Spinal cord (tissue), 10 donors: ENCODE measurements around the gene DNAJC4. TPM values are rescaled to one million over a fixed set of nuclear protein-coding genes. Genes with fewer than 3 reads are reported as not detected.

Experiments
- DNase-seq, 6 donors: peaks; one replicate each; pipeline versions ENCODE4 v3.0.0 to v3.0.0-alpha.2; 2013 to 2015; ENCODE audit warnings: low spot score in 6 of 6, low read depth in 4 of 6
- H3K27ac ChIP-seq: one replicate; pipeline ENCODE4 v1.5.1; 2013; ENCODE audit warnings: low read depth, low read length, control low read depth
- H3K27me3 ChIP-seq: one replicate; pipeline ENCODE4 v1.6.1; 2013; ENCODE audit warnings: low read length; ENCODE audit not compliant: control insufficient read depth, insufficient read depth
- H3K36me3 ChIP-seq: one replicate; pipeline ENCODE4 v1.6.1; 2013; ENCODE audit warnings: low read length; ENCODE audit not compliant: control insufficient read depth, insufficient read depth
- H3K4me1 ChIP-seq: one replicate; pipeline ENCODE4 v1.6.1; 2013; ENCODE audit warnings: low read length; ENCODE audit not compliant: control insufficient read depth, insufficient read depth
- H3K4me3 ChIP-seq: one replicate; pipeline ENCODE4 v1.5.1; 2013; ENCODE audit warnings: low read depth, low read length, control low read depth
- H3K9me3 ChIP-seq: one replicate; pipeline ENCODE4 v1.6.1; 2013; ENCODE audit warnings: low read length; ENCODE audit not compliant: control insufficient read depth, insufficient read depth
- WGBS: methylation state at CpG from one replicate; pipeline ENCODE4 v1.1.5; 2013; ENCODE audit warnings: missing lambda C conversion rate; ENCODE audit not compliant: insufficient coverage; 5-methylcytosine and 5-hydroxymethylcytosine counted together
- polyA plus RNA-seq, 2 donors: library from polyadenylated mRNA; unstranded; fragments of 120-200 nt; gene quantifications; one replicate each; pipeline ENCODE4 v1.2.1, GENCODE V29; 2013; ENCODE audit not compliant: insufficient read length in 2 of 2
- total RNA-seq, 2 donors: library from RNA; depleted of rRNA in 1 of 2; stranded (reverse); fragments of 120-200 nt in 1 of 2; fragments of >200 nt in 1 of 2; gene quantifications; one replicate each; pipeline versions ENCODE4 v1.2.3 to v1.2.4, GENCODE V29; 2013 to 2014
- donor health status: healthy.

The DNAJC4 gene
- total and polyA plus RNA-seq, 4 donors = 14.7 to 77.4 (median 44.9) TPM

GRCh38 chr11:64235437-64236161 is 5.3 kb downstream of the DNAJC4 start:
- H3K36me3 ChIP-seq = peaks cover 41% of the 10 kb centered on the region
- 90% methylated on average over 10 of the region's 12 CpGs for WGBS
- peaks cover 52% of the 10 kb centered on the region for H3K4me1 ChIP-seq
- no peaks in the 10 kb centered on the region for H3K27me3 ChIP-seq
- H3K9me3 ChIP-seq = no peaks in the 10 kb centered on the region
- no peak for DNase-seq
- peak overlapping the region; percentile 48 for H3K4me3 ChIP-seq
- H3K27ac ChIP-seq = no peak overlapping the region

GRCh38 chr11:64237484-64237951 is 7.2 kb downstream of the DNAJC4 start:
- 72% methylated on average over 12 of the region's 12 CpGs for WGBS
- Histone ChIP-seq H3K36me3 (peaks cover 41% of the 10 kb centered on the region), H3K4me1 (peaks cover 47% of the 10 kb centered on the region), H3K4me3 (no peak overlapping the region), H3K27me3 (no peaks in the 10 kb centered on the region), H3K9me3 (no peaks in the 10 kb centered on the region), H3K27ac (no peak overlapping the region)
- no peak for DNase-seq

GRCh38 chr11:64238076-64238475 is 7.7 kb downstream of the DNAJC4 start:
- Histone ChIP-seq H3K27me3 (no peaks in the 10 kb centered on the region), H3K36me3 (peaks cover 46% of the 10 kb centered on the region), H3K27ac (no peak overlapping the region), H3K9me3 (no peaks in the 10 kb centered on the region), H3K4me3 (no peak overlapping the region), H3K4me1 (peaks cover 49% of the 10 kb centered on the region)
- WGBS = 97% methylated on average over 6 of the region's 9 CpGs
- no peak for DNase-seq

- 78% methylated on average over 1 of the region's 5 CpGs for WGBS
- no peaks in the 10 kb centered on the region for H3K27me3 ChIP-seq
- H3K4me1 ChIP-seq = peaks cover 49% of the 10 kb centered on the region
- peaks cover 55% of the 10 kb centered on the region for H3K36me3 ChIP-seq
- no peak overlapping the region for H3K27ac ChIP-seq
- H3K9me3 ChIP-seq = no peaks in the 10 kb centered on the region
- H3K4me3 ChIP-seq = no peak overlapping the region
- DNase-seq = no peak
These were observed 8.7 kb downstream of the DNAJC4 start for GRCh38 chr11:64238999-64239398.

GRCh38 chr11:64239662-64240434 is 9.5 kb downstream of the DNAJC4 start:
- Histone ChIP-seq H3K27me3 (no peaks in the 10 kb centered on the region), H3K4me3 (peak overlapping the region; percentile 85), H3K27ac (peak overlapping the region; percentile 100), H3K9me3 (no peaks in the 10 kb centered on the region), H3K36me3 (peaks cover 64% of the 10 kb centered on the region), H3K4me1 (peaks cover 56% of the 10 kb centered on the region)
- WGBS = 89% methylated on average over 8 of the region's 11 CpGs
- no peak for DNase-seq

- H3K4me3 ChIP-seq = peak within 1 kb of the TSS; percentile 85
- DNase-seq = peak; percentile 91 to 99 (median 97)
- H3K27me3 ChIP-seq = no peaks in the 10 kb centered on the region
- H3K9me3 ChIP-seq = no peaks in the 10 kb centered on the region
- H3K4me1 ChIP-seq = peaks cover 57% of the 10 kb centered on the region
- H3K36me3 ChIP-seq = peaks cover 67% of the 10 kb centered on the region
- 2% methylated on average over 58 of the region's 58 CpGs for WGBS
- peak within 1 kb of the TSS; percentile 100 for H3K27ac ChIP-seq
These were observed 10.3 kb downstream of the DNAJC4 start, which contains the start of gene FKBP2 for GRCh38 chr11:64240435-64241240. Gene FKBP2 (plus strand): TSS chr11:64241095. CDS start chr11:64242388, 1,293 bp downstream.

GRCh38 chr11:64241241-64241490 is 10.8 kb downstream of the DNAJC4 start:
- Histone ChIP-seq H3K27ac (peak overlapping the region; percentile 100), H3K4me1 (peaks cover 57% of the 10 kb centered on the region), H3K4me3 (peak overlapping the region; percentile 85), H3K9me3 (no peaks in the 10 kb centered on the region), H3K27me3 (no peaks in the 10 kb centered on the region), H3K36me3 (peaks cover 62% of the 10 kb centered on the region)
- under 1% methylated on average over 24 of the region's 24 CpGs for WGBS
- DNase-seq = peak; percentile 92 to 100 (median 99)

- peaks cover 58% of the 10 kb centered on the region for H3K36me3 ChIP-seq
- under 1% methylated on average over 58 of the region's 63 CpGs for WGBS
- peaks cover 57% of the 10 kb centered on the region for H3K4me1 ChIP-seq
- peak overlapping the region; percentile 85 for H3K4me3 ChIP-seq
- peak in 2 of 6 donors; percentile 24 to 57 for DNase-seq
- no peaks in the 10 kb centered on the region for H3K27me3 ChIP-seq
- no peaks in the 10 kb centered on the region for H3K9me3 ChIP-seq
- peak overlapping the region; percentile 100 for H3K27ac ChIP-seq
These were observed 11.4 kb downstream of the DNAJC4 start for GRCh38 chr11:64241491-64242374.
